Brain pericyte (primary cell): ENCODE measurements around the gene DAP3.
"Not testable (repeated sequence)": the region's sequence is repeated elsewhere in the genome, so short reads cannot be mapped to it uniquely, and the experiment has no call there.

Source experiments
- DNase-seq: peaks from one replicate; pipeline ENCODE4 v3.0.0-alpha.2; 2012; ENCODE audit warnings: low read depth, low spot score

DAP3 gene

DNA sequence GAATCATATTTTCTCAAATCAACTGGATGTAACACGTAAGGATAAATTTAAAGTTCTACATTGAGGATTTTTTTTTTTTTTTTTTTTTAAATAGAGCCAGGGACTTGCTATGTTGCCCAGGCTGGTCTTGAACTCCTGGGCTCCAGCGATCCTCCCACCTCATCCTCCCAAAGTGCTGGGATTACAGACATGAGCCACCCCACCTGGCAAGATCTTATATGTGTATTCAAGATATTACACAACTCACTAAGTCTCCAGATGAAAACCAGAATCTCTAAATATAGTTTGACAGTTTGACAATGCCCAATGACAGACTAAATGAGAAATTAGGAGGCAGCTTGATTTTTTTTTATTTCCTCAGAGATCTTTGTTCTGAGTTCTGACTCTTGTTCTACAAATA lies 7.1 kb upstream of the DAP3 start:
- DNase-seq = no peak

GRCh38 chr1:155687705-155688323 lies 1.1 kb upstream of the DAP3 start:
- DNase-seq = not testable (repeated sequence)

- DNase-seq = peak; percentile 74
Observed at GRCh38 chr1:155688324-155689080, 389 bp upstream of the DAP3 start, which contains the start of gene YY1AP1. YY1AP1 (minus strand) TSS chr1:155688774; CDS start chr1:155680436, 8,338 bp downstream.

DNA sequence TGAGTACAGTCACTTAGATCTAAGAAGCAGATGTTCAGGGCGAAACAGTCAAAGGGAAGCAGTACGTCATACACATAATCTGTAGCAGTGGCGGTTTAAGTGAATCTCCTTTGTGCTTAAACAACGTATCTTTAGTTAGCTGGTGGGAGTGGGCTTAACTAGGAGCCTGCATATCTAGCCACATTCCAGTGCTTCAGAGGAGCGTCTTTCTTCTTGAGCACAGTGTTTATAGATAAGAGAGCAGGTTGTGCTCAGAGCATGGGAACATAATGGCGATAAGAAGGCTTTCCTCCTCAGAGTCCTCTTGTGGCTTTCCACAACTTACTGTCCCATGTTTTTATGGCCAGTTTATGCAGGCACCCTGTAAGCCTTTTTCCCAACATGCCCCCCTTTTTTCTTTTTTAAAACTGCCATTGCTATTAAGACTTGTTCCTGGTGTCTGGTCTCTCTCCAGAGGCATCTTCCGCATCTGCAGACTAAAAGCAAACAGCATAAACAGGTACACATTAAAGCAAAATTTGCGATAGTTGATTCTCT lies 3.2 kb downstream of the DAP3 start:
- no peak for DNase-seq

DNA sequence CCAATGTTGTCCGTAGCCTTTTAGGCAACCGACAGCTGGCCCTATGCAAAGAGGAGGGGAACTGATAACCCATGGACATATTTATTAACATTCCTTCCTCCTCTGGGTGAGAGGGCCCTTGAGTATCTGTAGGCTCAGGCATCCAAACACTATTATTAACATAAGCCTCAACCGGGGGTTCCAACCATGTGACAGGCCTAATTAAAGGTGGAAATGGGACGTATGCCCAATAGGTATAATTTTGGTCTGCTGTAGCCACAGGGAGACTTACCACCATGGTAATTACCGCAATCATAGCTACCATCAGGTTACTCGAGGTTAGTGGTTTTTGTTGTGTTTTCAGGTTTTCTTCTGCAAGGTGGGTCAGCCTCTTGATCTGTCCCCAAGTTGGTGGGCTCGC lies 5.3 kb downstream of the DAP3 start:
- DNase-seq = no peak

GRCh38 chr1:155695072-155695471 lies 6.2 kb downstream of the DAP3 start:
- no peak for DNase-seq

GRCh38 chr1:155695608-155696007 lies 6.7 kb downstream of the DAP3 start:
- DNase-seq = no peak

- no peak for DNase-seq
Observed at GRCh38 chr1:155696524-155696923, 7.6 kb downstream of the DAP3 start.

- no peak for DNase-seq
Observed at GRCh38 chr1:155697046-155697445, 8.2 kb downstream of the DAP3 start.

DNA sequence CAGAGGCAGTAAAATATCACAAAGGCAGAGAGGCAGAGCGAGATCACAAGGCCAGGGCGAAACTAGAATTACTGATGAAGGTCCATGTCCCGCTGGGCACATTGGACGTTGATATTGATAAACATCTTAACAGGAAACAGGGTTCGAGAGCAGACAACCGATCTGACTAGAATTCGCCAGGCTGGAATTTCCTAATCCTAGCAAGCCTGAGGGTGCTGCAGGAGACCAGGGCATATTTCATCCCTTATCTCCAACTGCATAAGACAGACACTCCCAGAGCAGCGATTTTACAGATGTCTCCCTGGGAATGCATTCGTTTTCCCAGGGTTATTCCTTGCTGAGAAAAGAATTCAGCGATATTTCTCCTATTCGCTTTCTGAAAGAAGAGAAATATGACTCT lies 8.7 kb downstream of the DAP3 start:
- not testable (repeated sequence) for DNase-seq

- no peak for DNase-seq
Observed at GRCh38 chr1:155698382-155699038, 9.6 kb downstream of the DAP3 start.

- not testable (repeated sequence) for DNase-seq
Observed at GRCh38 chr1:155699062-155699461, 10.2 kb downstream of the DAP3 start.

- DNase-seq = not testable (repeated sequence)
Observed at GRCh38 chr1:155701675-155702074, 12.8 kb downstream of the DAP3 start.

DNA sequence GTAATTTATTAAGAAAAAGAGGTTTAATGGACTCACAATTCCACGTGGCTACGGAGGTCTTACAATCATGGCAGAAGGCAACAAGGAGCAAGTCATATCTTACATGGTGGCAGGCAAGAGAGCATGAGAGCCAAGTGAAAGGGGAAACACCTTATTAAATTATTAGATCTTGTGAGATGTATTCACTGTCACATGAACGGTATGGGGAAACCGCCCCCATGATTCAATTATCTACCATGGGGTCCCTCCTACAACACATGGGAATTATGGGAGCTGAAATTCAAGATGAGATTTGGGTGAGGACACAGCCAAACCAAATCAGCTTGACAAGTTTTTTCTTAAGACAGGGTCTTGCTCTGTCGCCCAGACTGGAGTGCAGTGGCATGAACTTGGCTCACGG lies 14.3 kb downstream of the DAP3 start:
- DNase-seq = no peak

- not testable (repeated sequence) for DNase-seq
Observed at GRCh38 chr1:155704414-155704813, 15.5 kb downstream of the DAP3 start.

- no peak for DNase-seq
Observed at GRCh38 chr1:155706139-155706538, 17.2 kb downstream of the DAP3 start.

DNA sequence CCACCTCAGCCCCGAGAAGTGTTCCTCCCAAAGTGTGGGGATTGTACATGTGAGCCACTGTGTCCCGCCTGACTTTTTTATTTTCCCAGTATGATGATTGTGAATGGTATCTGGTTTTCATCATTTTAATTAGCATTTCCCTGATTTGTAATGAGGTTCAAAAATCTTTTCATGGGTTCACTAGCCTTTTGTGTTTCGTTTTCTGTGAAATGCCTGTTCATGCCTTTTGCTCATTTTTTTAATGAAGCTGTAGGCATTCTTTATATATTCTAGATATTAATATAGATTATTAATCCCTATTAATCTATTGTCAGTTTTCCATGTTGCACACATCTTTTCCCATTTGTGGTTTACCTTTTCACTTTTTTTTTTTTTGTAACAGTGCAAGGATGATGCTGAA lies 20.5 kb downstream of the DAP3 start:
- DNase-seq = no peak

DNA sequence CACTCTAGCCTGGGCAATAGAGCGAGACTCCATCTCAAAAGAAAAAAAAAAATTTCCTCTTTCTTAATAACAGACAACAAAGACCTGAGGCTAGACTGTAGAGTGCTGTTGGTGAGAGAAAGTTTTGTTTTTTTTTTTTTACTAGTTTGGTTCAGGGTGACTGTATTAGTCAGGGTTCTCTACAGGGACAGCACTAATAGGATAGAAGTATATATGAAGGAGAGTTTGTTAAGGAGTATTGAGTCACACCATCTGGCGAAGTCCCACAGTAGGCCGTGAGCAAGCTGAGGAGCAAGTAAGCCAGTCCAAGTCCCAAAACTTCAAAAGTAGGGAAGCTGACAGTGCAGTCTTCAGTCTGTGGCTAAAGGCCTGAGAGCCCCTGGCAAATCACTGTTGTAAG lies 22.6 kb downstream of the DAP3 start:
- DNase-seq = not testable (repeated sequence)

DNA sequence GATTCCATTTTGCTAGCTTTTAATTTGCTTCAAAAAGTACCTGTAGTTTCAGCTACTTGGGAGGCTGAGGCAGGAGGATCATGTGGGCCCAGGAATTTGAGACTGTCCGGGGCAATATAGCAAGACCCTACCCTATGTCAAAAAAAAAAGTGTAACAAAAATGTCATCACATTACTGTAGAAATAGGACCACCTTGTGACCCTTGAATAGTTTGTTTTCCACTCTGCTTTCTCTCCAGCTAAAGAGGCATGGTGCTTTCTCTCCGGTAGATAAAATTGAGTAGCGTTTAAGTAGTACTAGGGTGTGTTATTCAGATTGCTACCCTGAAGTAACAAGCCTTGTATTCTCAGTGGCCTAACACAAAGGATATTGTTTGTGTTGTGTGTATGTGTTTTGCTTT lies 23.7 kb downstream of the DAP3 start:
- DNase-seq = not testable (repeated sequence)

- DNase-seq = no peak
Observed at GRCh38 chr1:155713075-155713474, 24.2 kb downstream of the DAP3 start.

DNA sequence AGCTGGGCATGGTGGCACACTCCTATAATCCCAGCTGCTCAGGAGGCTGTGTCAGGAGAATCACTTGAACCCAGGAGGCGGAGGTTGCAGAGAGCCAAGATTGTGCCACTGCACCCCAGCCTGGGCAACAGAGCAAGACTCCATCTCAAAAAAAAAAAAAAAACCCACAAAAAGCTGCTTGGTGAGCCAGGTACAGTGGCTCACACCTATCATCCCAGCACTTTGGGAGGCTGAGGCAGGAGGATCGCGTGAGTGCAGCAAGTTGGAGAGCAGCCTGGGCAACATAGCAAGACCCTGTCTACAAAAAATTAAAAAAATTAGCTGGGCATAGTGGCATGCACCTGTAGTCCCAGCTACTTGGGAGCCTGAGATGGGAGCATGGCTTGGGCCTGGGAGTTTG lies 26.2 kb downstream of the DAP3 start:
- not testable (repeated sequence) for DNase-seq

GRCh38 chr1:155715777-155716176 lies 26.9 kb downstream of the DAP3 start:
- DNase-seq = no peak
